VCaP (cell line): ENCODE data around the gene PIGU.
A peak's percentile ranks its signal among the peaks of the same experiment; 100 is the strongest.
"Not testable (repeated sequence)": the region's sequence is repeated elsewhere in the genome, so short reads cannot be mapped to it uniquely, and the experiment has no call there.

ENCODE experiments used
- H3K27ac ChIP-seq: fragments of 450-650 bp; 2 replicates; pipeline ENCODE4 v1.5.1; 2017
- CTCF ChIP-seq: fragments of 450-650 bp; conservative IDR thresholded peaks from 2 replicates; pipeline ENCODE4 v1.5.1; 2017; ENCODE audit warnings: mild to moderate bottlenecking, moderate library complexity

The PIGU gene

GRCh38 chr20:34528921-34529297 lies 148.0 kb downstream of the PIGU start:
- no peak; the same call in 1 of the 2 replicates for TF ChIP-seq CTCF
- H3K27ac ChIP-seq = peak overlapping the region; percentile 94

GRCh38 chr20:34527016-34527415 lies 149.9 kb downstream of the PIGU start:
- TF ChIP-seq CTCF = no peak
- peak overlapping the region; percentile 94 for H3K27ac ChIP-seq

GRCh38 chr20:34526466-34526865 lies 150.4 kb downstream of the PIGU start:
- no peak for TF ChIP-seq CTCF
- peak overlapping the region; percentile 94 for H3K27ac ChIP-seq

- H3K27ac ChIP-seq = peak overlapping the region; percentile 94
- no peak for TF ChIP-seq CTCF
Measured at GRCh38 chr20:34525709-34526416, 151.0 kb downstream of the PIGU start.

- H3K27ac ChIP-seq = peak overlapping the region; percentile 94
Measured at GRCh38 chr20:34525342-34525708, 151.6 kb downstream of the PIGU start.

GRCh38 chr20:34524426-34524825 lies 152.5 kb downstream of the PIGU start:
- peak overlapping the region; percentile 94 for H3K27ac ChIP-seq
- no peak for TF ChIP-seq CTCF

More at GRCh38 chr20:34525342-34525708, 151.6 kb downstream of the PIGU start:
- TF ChIP-seq CTCF = no peak

GRCh38 chr20:34522969-34523871 lies 153.7 kb downstream of the PIGU start:
- TF ChIP-seq CTCF = peak; percentile 78
- H3K27ac ChIP-seq = peak overlapping the region; percentile 36

GRCh38 chr20:34519841-34520240 lies 157.1 kb downstream of the PIGU start:
- H3K27ac ChIP-seq = not testable (repeated sequence)

GRCh38 chr20:34518863-34519262 lies 158.0 kb downstream of the PIGU start:
- H3K27ac ChIP-seq = not testable (repeated sequence)
